ENCODE data around the gene POLR1B.
"Not testable (repeated sequence)": the region's sequence is repeated elsewhere in the genome, so short reads cannot be mapped to it uniquely, and the experiment has no call there.

POLR1B gene

GRCh38 chr2:112602917-112603316 lies 60.7 kb downstream of the POLR1B start:
- no peak for DNase-seq

- DNase-seq = no peak
Observed at GRCh38 chr2:112603731-112604130, 61.5 kb downstream of the POLR1B start.

- DNase-seq = no peak
Observed at GRCh38 chr2:112604952-112605351, 62.7 kb downstream of the POLR1B start.

GRCh38 chr2:112605926-112606325 lies 63.7 kb downstream of the POLR1B start:
- no peak for DNase-seq

GRCh38 chr2:112606547-112606946 lies 64.3 kb downstream of the POLR1B start:
- DNase-seq = no peak

- DNase-seq = no peak
Observed at GRCh38 chr2:112607680-112608438, 65.6 kb downstream of the POLR1B start.

- not testable (repeated sequence) for DNase-seq
Observed at GRCh38 chr2:112609320-112609719, 67.1 kb downstream of the POLR1B start.

GRCh38 chr2:112612283-112612682 lies 70.0 kb downstream of the POLR1B start:
- DNase-seq = not testable (repeated sequence)

GRCh38 chr2:112614201-112614840 lies 72.1 kb downstream of the POLR1B start:
- DNase-seq = no peak

GRCh38 chr2:112615051-112615450 lies 72.8 kb downstream of the POLR1B start:
- DNase-seq = no peak

- DNase-seq = not testable (repeated sequence)
Observed at GRCh38 chr2:112615798-112616197, 73.5 kb downstream of the POLR1B start.

GRCh38 chr2:112618383-112618782 lies 76.1 kb downstream of the POLR1B start:
- peak; percentile 40 for DNase-seq

GRCh38 chr2:112621790-112622527 lies 79.7 kb downstream of the POLR1B start:
- DNase-seq = no peak

- no peak for DNase-seq
Observed at GRCh38 chr2:112622528-112622849, 80.2 kb downstream of the POLR1B start.

- no peak for DNase-seq
Observed at GRCh38 chr2:112623913-112624777, 81.9 kb downstream of the POLR1B start.

- DNase-seq = no peak
Observed at GRCh38 chr2:112625474-112626114, 83.3 kb downstream of the POLR1B start.

GRCh38 chr2:112626604-112627059 lies 84.4 kb downstream of the POLR1B start:
- DNase-seq = no peak

All from SIG-M5 (cell line).